RWPE1 (cell line): ENCODE measurements around the gene MYBL2.

Experiments used
- CTCF ChIA-PET: fragments of 350-600 bp; sonication (Branson Sonifier 250); formaldehyde crosslinking; extraction: SDS; loops from one replicate; lab custom pipeline; 2021; lab: Yijun Ruan, JAX
- POLR2A ChIA-PET: fragments of 400-600 bp; formaldehyde crosslinking; extraction: SDS; loops from one replicate; lab custom pipeline; 2020; ENCODE audit warnings: antibody characterized with exemption; ENCODE audit not compliant: low non-redundant PET; lab: Yijun Ruan, JAX
- DNase-seq: peaks from one replicate; pipeline ENCODE4 v3.0.0; 2012; ENCODE audit warnings: low spot score
- H3K27ac ChIP-seq: fragments of 450-650 bp; 2 replicates; pipeline ENCODE4 v1.5.1; 2017
- CTCF ChIP-seq: fragments of 450-650 bp; conservative IDR thresholded peaks from 2 replicates; pipeline ENCODE4 v1.5.1; 2017; ENCODE audit warnings: low read depth, mild to moderate bottlenecking

The MYBL2 gene

GRCh38 chr20:43691928-43692524, 25.1 kb downstream of the MYBL2 start:
- peak; percentile 68 for DNase-seq
- POLR2A ChIA-PET: no interaction called here

GRCh38 chr20:43694763-43695162, 27.8 kb downstream of the MYBL2 start:
- H3K27ac ChIP-seq: no peak overlapping the region
- CTCF ChIA-PET: no interaction called here
- POLR2A ChIA-PET: no interaction called here
- DNase-seq: no peak
- TF ChIP-seq CTCF: no peak

More at GRCh38 chr20:43691928-43692524, 25.1 kb downstream of the MYBL2 start:
- CTCF ChIA-PET: interaction anchor here (0.5 to 2.5 kb wide), 17 partner anchors 11 to 429 kb away, joined by 3 to 12 read pairs (median 3); no protein-coding TSS in a partner anchor
- H3K27ac ChIP-seq: no peak overlapping the region
- peak; percentile 69 for TF ChIP-seq CTCF

GRCh38 chr20:43695571-43695970, 28.7 kb downstream of the MYBL2 start:
- DNase-seq: no peak
- no peak overlapping the region for H3K27ac ChIP-seq
- CTCF ChIA-PET: no interaction called here
- TF ChIP-seq CTCF: no peak
- POLR2A ChIA-PET: no interaction called here

- POLR2A ChIA-PET: no interaction called here
- H3K27ac ChIP-seq: no peak overlapping the region; the same call in 1 of the 2 replicates
- no peak for DNase-seq
- CTCF ChIA-PET: no interaction called here
- no peak for TF ChIP-seq CTCF
Observed at GRCh38 chr20:43699941-43700565, 33.1 kb downstream of the MYBL2 start.

- no peak overlapping the region; the same call in 1 of the 2 replicates for H3K27ac ChIP-seq
- ChIA-PET CTCF (no interaction called here), POLR2A (no interaction called here)
- DNase-seq: no peak
- no peak for TF ChIP-seq CTCF
Observed at GRCh38 chr20:43700627-43701026, 33.7 kb downstream of the MYBL2 start.

- CTCF ChIA-PET: interaction anchor here (0.6 kb wide), 1 partner anchor 179 kb away, joined by 3 read pairs; no protein-coding TSS in a partner anchor
- peak overlapping the region; percentile 25 for H3K27ac ChIP-seq
- TF ChIP-seq CTCF: no peak
- no peak for DNase-seq
- POLR2A ChIA-PET: no interaction called here
Observed at GRCh38 chr20:43702502-43702901, 35.6 kb downstream of the MYBL2 start.
